Mucosa of descending colon (tissue), 3 donors: ENCODE results near the gene KNSTRN. TPM values are rescaled to one million over a fixed set of nuclear protein-coding genes. Genes with fewer than 3 reads are reported as not detected.

Source experiments
- ATAC-seq: fragments of 200-7000 bp; cut with Tn5 transposase; one replicate; pipeline ENCODE4 v1.9.1; 2020; ENCODE audit warnings: mild to moderate bottlenecking, moderate library complexity
- DNase-seq, 3 donors: peaks; one replicate each; pipeline ENCODE4 v3.0.0-alpha.2; 2020
- H3K36me3 ChIP-seq: fragments of 200-600 bp; one replicate; pipeline ENCODE4 v1.8.0; 2021; ENCODE audit warnings: low read depth, mild to moderate bottlenecking
- H3K4me1 ChIP-seq: fragments of 200-600 bp; one replicate; pipeline ENCODE4 v1.8.0; 2021; ENCODE audit warnings: low read depth, mild to moderate bottlenecking
- H3K4me3 ChIP-seq: fragments of 200-600 bp; one replicate; pipeline ENCODE4 v1.8.0; 2021; ENCODE audit warnings: mild to moderate bottlenecking
- H3K9me3 ChIP-seq: fragments of 200-600 bp; one replicate; pipeline ENCODE4 v1.8.0; 2021; ENCODE audit warnings: mild to moderate bottlenecking
- CTCF ChIP-seq: fragments of 200-600 bp; IDR thresholded peaks from one replicate; pipeline ENCODE4 v1.8.0; 2022; ENCODE audit warnings: antibody characterized with exemption, mild to moderate bottlenecking
- intact Hi-C, 2 donors: fragments of 100-400 bp; cut with DNase I in 1 of 2; cut with micrococcal nuclease in 1 of 2; formaldehyde crosslinking; loops; one replicate each; pipeline versions ENCODE4 v1.11.0 to v1.11.1; 2022; cut with DNase I, micrococcal nuclease
- total RNA-seq, 3 donors: library from RNA; stranded (reverse); fragmentation: NEBNext Ultra II Directional in 2 of 3; extraction: Animal tissue kit (Norgen Biotek cat#: 25700) in 2 of 3; gene quantifications; one replicate each; pipeline versions ENCODE4 v1.2.1 to v1.2.4, GENCODE V29; 2021 to 2023
- donor health status: DM: no; HTN: no; CAD: no; lungs with moderate emphysema.
- donor health status: DM: no; HTN: no; CAD: no.
- donor health status: DM: no; HTN: yes; CAD: no.

Gene KNSTRN
- total RNA-seq, 3 donors from 2014 or later = 9.4 to 16.4 (median 10.5) TPM

GRCh38 chr15:40410476-40410875 lies 28.0 kb downstream of the KNSTRN start:
- ATAC-seq (no peak), DNase-seq (no peak)
- H3K4me1 ChIP-seq = peaks cover 22% of the 10 kb centered on the region
- H3K36me3 ChIP-seq = peaks cover 4% of the 10 kb centered on the region
- intact Hi-C loops = no loop called here
- H3K9me3 ChIP-seq = no peaks in the 10 kb centered on the region
- H3K4me3 ChIP-seq = no peak overlapping the region
- no peak for TF ChIP-seq CTCF

- TF ChIP-seq CTCF = no peak
- ATAC-seq (peak; percentile 96), DNase-seq (peak in 2 of 3 donors; percentile 80 to 83)
- Histone ChIP-seq H3K9me3 (no peaks in the 10 kb centered on the region), H3K4me1 (peaks cover 11% of the 10 kb centered on the region), H3K4me3 (no peak overlapping the region), H3K36me3 (peaks cover 4% of the 10 kb centered on the region)
- intact Hi-C loops = no loop called here
Measured at GRCh38 chr15:40412095-40412759, 29.7 kb downstream of the KNSTRN start.

- peaks cover 9% of the 10 kb centered on the region for H3K4me1 ChIP-seq
- H3K4me3 ChIP-seq = no peak overlapping the region
- DNase-seq = no peak
- TF ChIP-seq CTCF = no peak
- peaks cover 4% of the 10 kb centered on the region for H3K36me3 ChIP-seq
- ATAC-seq = no peak
- no peaks in the 10 kb centered on the region for H3K9me3 ChIP-seq
- intact Hi-C loops = no loop called here
Measured at GRCh38 chr15:40413036-40413435, 30.5 kb downstream of the KNSTRN start.

- DNase-seq (no peak), ATAC-seq (no peak)
- intact Hi-C loops = no loop called here
- H3K4me3 ChIP-seq = no peak overlapping the region
- peaks cover 4% of the 10 kb centered on the region for H3K36me3 ChIP-seq
- H3K4me1 ChIP-seq = peaks cover 9% of the 10 kb centered on the region
- TF ChIP-seq CTCF = no peak
- H3K9me3 ChIP-seq = no peaks in the 10 kb centered on the region
Measured at GRCh38 chr15:40414816-40415215, 32.3 kb downstream of the KNSTRN start.

- peaks cover 4% of the 10 kb centered on the region for H3K36me3 ChIP-seq
- intact Hi-C loops = no loop called here
- DNase-seq = no peak
- ATAC-seq = no peak
- H3K4me3 ChIP-seq = no peak overlapping the region
- H3K4me1 ChIP-seq = peaks cover 12% of the 10 kb centered on the region
- TF ChIP-seq CTCF = no peak
- no peaks in the 10 kb centered on the region for H3K9me3 ChIP-seq
Measured at GRCh38 chr15:40415226-40415625, 32.7 kb downstream of the KNSTRN start.

- ATAC-seq (no peak), DNase-seq (no peak)
- Histone ChIP-seq H3K9me3 (no peaks in the 10 kb centered on the region), H3K4me3 (no peak overlapping the region), H3K36me3 (peaks cover 4% of the 10 kb centered on the region), H3K4me1 (peaks cover 17% of the 10 kb centered on the region)
- TF ChIP-seq CTCF = no peak
- intact Hi-C loops = no loop called here
Measured at GRCh38 chr15:40416056-40416455, 33.5 kb downstream of the KNSTRN start.
